SK-N-MC (cell line): Measurements from ENCODE around the gene RPN1.
A peak's percentile ranks its signal among the peaks of the same experiment; 100 is the strongest.
"Not testable (repeated sequence)": the region's sequence is repeated elsewhere in the genome, so short reads cannot be mapped to it uniquely, and the experiment has no call there.

Experiments
- DNase-seq: peaks from one replicate; pipeline ENCODE4 v3.0.0-alpha.2; 2011; ENCODE audit warnings: low read depth, low spot score
- H3K27ac ChIP-seq: fragments of 200-600 bp; sonication (generic); 2 replicates; pipeline ENCODE4 v1.5.1; 2016; ENCODE audit warnings: mixed run types
- H3K36me3 ChIP-seq: fragments of 200-600 bp; sonication (generic); 2 replicates; pipeline ENCODE4 v1.6.1; 2017; ENCODE audit warnings: antibody characterized with exemption, low read length, mixed read lengths; ENCODE audit not compliant: insufficient read depth
- H3K4me3 ChIP-seq: fragments of 200-600 bp; sonication (generic); 2 replicates; pipeline ENCODE4 v1.5.1; 2016
- H3K9ac ChIP-seq: fragments of 200-600 bp; sonication (generic); 2 replicates; pipeline ENCODE4 v1.8.0; 2017; ENCODE audit warnings: mixed run types, mixed read lengths; ENCODE audit not compliant: insufficient read length
- H3K9me3 ChIP-seq: fragments of 200-600 bp; sonication (generic); 2 replicates; pipeline ENCODE4 v1.6.1; 2017; ENCODE audit warnings: low read depth, mild to moderate bottlenecking, antibody characterized with exemption, low read length, moderate library complexity, mixed read lengths
- EZH2 ChIP-seq: fragments of 200-600 bp; sonication (generic); IDR thresholded peaks from one replicate; pipeline ENCODE4 v1.6.1; 2017; ENCODE audit warnings: antibody characterized with exemption
- FOXP2 ChIP-seq: optimal IDR thresholded peaks from 2 replicates; pipeline ENCODE3; 2011; ENCODE audit warnings: mild to moderate bottlenecking, moderate library complexity; ENCODE audit not compliant: insufficient read depth; ENCODE audit errors: extremely low read length, control extremely low read depth
- POLR2AphosphoS5 ChIP-seq: IDR thresholded peaks from 2 replicates; pipeline ENCODE4 v1.6.1; 2012; ENCODE audit warnings: mild to moderate bottlenecking, low read depth, low read length, borderline replicate concordance

RPN1 gene

DNA sequence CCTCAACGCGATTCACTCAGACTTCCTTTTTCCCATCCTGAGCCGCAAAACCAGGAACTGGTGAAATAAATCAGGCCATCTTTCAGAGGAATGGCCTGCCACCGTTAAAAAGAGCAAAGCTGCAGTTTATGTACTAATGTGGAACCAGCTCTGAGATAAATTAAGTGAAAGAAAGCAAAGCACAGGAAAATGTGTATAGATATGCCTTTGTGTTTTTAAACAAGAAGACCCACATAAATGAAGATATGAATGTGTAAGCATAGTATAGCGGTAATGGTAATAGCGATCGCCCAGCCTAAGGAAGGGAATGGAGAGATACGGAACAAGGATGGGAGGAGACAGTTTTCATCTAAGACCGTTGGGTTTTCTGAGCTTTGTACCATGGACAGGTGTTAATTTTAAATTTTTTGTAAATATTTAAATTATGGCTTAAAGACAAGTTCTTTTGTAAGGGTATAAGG lies 30.8 kb upstream of the RPN1 start:
- TF ChIP-seq FOXP2 (no peak), EZH2 (no peak), POLR2AphosphoS5 (no peak)
- Histone ChIP-seq H3K36me3 (no peaks in the 10 kb centered on the region), H3K9ac (peak overlapping the region; percentile 85), H3K9me3 (no peaks in the 10 kb centered on the region), H3K4me3 (peak overlapping the region; percentile 80), H3K27ac (peak overlapping the region; percentile 93)
- DNase-seq = peak; percentile 14

DNA sequence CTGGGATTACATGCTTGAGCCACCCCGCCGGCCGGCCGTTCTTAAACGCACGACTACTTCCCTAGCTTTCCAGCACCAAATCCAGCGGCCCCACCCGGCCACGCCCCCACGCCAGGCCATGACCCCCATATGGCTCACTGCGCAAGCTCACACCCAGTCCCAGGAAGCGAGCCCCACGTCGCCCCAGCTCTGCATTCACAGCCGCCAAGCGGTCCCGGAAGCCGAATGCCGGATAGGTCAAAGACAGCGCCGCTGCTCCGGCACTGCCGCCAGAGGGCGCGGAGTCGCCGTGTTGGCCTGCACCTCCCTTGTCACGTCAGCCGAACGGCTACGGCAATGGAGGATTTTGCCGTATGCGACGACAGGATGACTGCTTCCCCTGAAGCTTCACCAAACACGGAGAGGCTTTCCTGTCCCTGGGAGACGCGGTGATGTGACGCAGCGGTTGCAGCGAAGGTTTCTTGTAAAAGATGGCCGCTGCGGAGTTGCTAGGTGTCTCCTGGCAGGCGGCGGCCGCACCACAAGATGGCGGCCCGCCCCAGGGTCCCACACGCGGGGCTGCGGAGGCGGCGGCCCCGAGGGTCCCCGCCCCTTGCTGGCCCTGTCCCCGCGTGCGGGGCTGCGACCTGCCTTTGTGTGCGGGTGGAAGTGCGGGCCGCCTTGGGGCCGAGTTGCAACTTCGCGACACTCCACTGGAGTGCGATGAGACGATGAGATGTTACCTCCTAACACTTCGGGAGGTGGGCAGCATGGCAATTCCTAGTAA lies 30.2 kb upstream of the RPN1 start:
- TF ChIP-seq POLR2AphosphoS5 (peak; percentile 92), EZH2 (no peak), FOXP2 (peak; percentile 30)
- Histone ChIP-seq H3K36me3 (no peaks in the 10 kb centered on the region), H3K9ac (peak overlapping the region; percentile 85), H3K4me3 (peak overlapping the region; percentile 80), H3K27ac (peak overlapping the region; percentile 93), H3K9me3 (no peaks in the 10 kb centered on the region)
- DNase-seq = peak; percentile 81

DNA sequence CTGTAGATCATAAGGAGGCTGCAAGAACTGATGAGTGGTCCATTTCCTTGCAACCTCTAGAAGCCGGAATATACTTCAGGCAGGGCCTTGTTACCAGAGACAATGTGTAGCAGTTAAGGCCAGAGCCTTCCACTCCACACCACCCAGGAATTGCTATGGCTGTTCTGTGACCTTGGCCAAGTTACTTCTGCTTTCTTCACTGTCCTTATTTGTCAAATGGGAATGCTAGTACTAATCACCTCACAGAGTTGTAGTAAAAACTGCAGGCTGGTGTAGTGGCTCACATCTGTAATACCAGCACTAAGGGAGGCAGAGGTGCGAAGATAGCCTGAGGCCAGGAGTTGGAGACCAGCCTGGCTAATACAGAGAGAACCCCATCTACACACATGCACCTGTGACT lies 28.7 kb upstream of the RPN1 start:
- DNase-seq = no peak
- TF ChIP-seq FOXP2 = no peak
- no peak for TF ChIP-seq EZH2
- TF ChIP-seq POLR2AphosphoS5 = no peak
- Histone ChIP-seq H3K4me3 (no peak overlapping the region), H3K27ac (no peak overlapping the region), H3K9me3 (no peaks in the 10 kb centered on the region), H3K9ac (no peak overlapping the region), H3K36me3 (no peaks in the 10 kb centered on the region)

DNA sequence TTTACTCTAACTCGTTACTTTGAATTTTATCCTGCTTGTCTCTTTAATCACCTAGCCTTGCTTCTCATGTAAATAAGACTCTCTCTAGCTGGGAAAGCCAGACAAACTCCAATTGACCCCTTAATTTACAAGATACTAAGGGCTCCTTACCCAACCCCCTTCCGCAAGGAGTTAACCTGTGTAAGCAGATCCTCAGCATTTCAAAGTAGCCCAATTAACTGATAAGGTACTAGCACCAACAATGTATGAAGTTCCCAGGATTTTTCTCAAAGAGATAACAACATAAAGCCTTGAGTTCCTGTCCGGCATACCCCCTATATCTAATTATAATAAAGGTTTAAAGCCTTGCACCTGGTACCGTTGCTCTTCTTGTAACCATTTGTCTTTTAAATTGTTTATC lies 25.2 kb upstream of the RPN1 start:
- not testable (repeated sequence) for DNase-seq, H3K36me3 ChIP-seq, H3K27ac ChIP-seq, H3K9ac ChIP-seq, H3K4me3 ChIP-seq, H3K9me3 ChIP-seq

DNA sequence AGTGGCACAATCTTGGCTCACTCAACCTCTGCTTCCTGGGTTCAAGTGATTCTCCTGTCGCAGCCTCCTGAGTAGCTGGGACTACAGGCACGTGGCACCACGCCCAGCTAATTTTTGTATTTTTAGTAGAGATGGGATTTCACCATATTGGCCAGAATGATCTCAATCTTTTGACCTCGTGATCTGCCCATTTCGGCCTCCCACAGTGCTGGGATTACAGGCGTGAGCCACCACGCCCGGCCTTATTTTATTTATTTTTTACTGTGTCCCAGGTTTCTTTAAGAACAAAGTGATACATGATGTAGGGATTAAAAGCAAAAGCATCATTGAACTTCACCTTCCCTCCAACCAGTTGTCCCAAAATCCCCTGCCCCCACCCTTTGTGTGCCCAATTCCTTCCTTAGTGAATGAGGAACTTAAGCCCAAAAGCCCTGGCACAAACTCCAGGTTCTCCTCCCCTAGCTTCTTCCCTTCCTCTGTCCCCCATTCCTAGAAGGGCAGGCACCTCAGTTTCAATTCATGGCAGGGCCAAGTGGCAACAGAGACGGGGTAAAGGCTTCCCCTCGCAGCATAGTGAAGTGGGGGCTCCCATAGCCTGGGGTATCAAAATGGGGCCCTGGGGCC lies 23.7 kb upstream of the RPN1 start:
- TF ChIP-seq POLR2AphosphoS5 = no peak
- no peak for TF ChIP-seq EZH2
- no peak for TF ChIP-seq FOXP2
- H3K4me3 ChIP-seq = no peak overlapping the region
- no peak for DNase-seq
- no peak overlapping the region for H3K9ac ChIP-seq
- no peaks in the 10 kb centered on the region for H3K36me3 ChIP-seq
- H3K27ac ChIP-seq = no peak overlapping the region
- H3K9me3 ChIP-seq = no peaks in the 10 kb centered on the region

DNA sequence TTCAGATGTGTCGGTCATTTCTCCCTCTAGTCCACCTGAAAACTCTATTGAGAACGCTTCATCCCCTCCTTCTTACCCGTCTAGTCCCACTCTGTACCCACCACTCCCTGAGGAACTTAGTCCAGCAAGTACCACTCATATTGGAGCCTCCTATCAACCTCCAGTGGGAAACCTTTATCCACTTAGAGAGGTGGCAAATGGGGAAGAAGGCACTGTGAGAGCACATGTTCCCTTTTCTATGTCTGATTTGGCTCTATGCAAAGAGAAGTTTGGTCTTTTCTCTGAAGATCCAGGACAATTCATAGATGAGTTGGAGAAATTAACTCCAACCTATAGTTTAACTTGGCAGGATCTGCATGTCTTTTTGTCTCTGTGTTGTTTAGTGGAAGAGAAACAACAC lies 17.0 kb upstream of the RPN1 start:
- no peak overlapping the region for H3K27ac ChIP-seq
- no peak for TF ChIP-seq POLR2AphosphoS5
- TF ChIP-seq EZH2 = no peak
- TF ChIP-seq FOXP2 = no peak
- no peak overlapping the region for H3K4me3 ChIP-seq
- no peak for DNase-seq
- H3K36me3 ChIP-seq = no peaks in the 10 kb centered on the region
- no peaks in the 10 kb centered on the region for H3K9me3 ChIP-seq
- no peak overlapping the region for H3K9ac ChIP-seq

DNA sequence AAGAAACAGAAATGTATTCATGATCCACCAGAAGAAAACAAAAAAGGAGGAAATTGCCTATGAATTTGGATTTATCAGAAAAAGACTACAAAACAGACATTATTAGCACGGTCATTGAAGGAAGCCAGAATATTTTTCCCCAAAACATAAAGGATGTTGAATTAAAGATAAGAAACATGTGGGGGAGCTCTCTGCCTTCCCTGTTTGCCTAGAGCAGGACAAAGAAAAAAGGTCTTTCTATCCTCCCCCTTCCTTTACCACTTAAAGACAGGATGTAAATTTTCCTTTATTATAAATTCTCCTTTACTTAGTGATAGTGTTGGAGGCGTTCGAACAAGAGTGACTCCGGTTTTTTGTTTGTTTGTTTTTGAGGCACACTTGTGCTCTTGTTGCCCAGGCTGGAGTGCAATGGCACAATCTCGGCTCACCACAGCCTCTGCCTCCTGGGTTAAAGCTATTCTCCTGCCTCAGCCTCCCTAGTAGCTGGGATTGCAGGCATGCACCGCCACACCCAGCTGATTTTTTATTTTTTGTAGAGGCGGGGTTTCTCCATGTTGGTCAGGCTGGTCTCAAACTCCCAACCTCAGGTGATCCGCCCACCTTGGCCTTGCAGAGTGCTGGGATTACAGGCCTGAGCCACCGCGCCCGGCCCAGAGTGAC lies 14.9 kb upstream of the RPN1 start:
- no peaks in the 10 kb centered on the region for H3K36me3 ChIP-seq
- no peaks in the 10 kb centered on the region for H3K9me3 ChIP-seq
- H3K27ac ChIP-seq = 0 out of 2 replicates have a peak overlapping the region, but pooled peaks have one; percentile 12

DNA sequence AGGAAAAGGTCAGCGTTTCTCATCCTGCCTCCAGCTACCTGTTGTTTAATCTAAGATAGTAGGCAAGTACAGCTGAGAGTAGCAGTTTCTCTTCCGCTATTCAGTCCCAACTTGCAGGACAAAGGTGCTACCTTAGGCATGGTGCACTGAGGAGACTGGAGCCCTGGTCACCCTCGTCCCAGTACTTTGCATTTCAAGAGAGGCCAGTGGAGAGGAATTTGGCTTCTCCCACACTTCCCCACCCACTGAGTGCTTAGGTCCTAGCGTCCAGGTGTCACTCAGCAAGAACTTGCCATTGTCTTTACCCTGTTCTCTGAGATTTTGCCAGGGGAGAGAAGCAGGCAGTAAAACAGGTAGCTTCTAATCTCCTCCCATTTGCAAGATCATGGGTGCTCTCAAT lies 12.5 kb upstream of the RPN1 start:
- no peaks in the 10 kb centered on the region for H3K9me3 ChIP-seq
- TF ChIP-seq POLR2AphosphoS5 (no peak), FOXP2 (no peak), EZH2 (no peak)
- H3K27ac ChIP-seq = no peak overlapping the region
- H3K4me3 ChIP-seq = no peak overlapping the region
- no peaks in the 10 kb centered on the region for H3K36me3 ChIP-seq
- no peak overlapping the region for H3K9ac ChIP-seq
- DNase-seq = no peak

More for the DNA sequence above, 14.9 kb upstream of the RPN1 start:
- Histone ChIP-seq H3K4me3 (no peak overlapping the region), H3K9ac (peak overlapping the region; percentile 1)
- TF ChIP-seq POLR2AphosphoS5 (no peak), EZH2 (no peak), FOXP2 (no peak)
- no peak for DNase-seq
